Calu3 (cell line): ENCODE measurements around the gene SLC48A1. TPM values are rescaled to one million over a fixed set of nuclear protein-coding genes. Genes with fewer than 3 reads are reported as not detected.

Experiments used
- BruUV-seq: library from RNA; stranded (reverse); fragments of 400-500 nt; replicated peaks from 2 replicates; lab custom pipeline; 2021; lab: Mats Ljungman, UMichigan
- CTCF ChIA-PET: fragments of 300-600 bp; sonication (Branson Sonifier 250); formaldehyde crosslinking; loops from one replicate; lab custom pipeline; 2022; ENCODE audit warnings: antibody characterized with exemption; lab: Charles Lee
- DNase-seq: peaks from one replicate; pipeline ENCODE4 v3.0.0; 2022
- H3K27ac Mint-ChIP-seq: one replicate; pipeline ENCODE4 v1.8.0; 2022; ENCODE audit warnings: mixed read lengths; ENCODE audit not compliant: unreplicated experiment
- H3K27me3 Mint-ChIP-seq: one replicate; pipeline ENCODE4 v1.8.0; 2022; ENCODE audit warnings: mixed read lengths; ENCODE audit not compliant: unreplicated experiment
- H3K36me3 Mint-ChIP-seq: one replicate; pipeline ENCODE4 v1.8.0; 2022; ENCODE audit warnings: mild to moderate bottlenecking, moderate library complexity, mixed read lengths; ENCODE audit not compliant: insufficient read depth, unreplicated experiment
- H3K4me1 Mint-ChIP-seq: one replicate; pipeline ENCODE4 v1.8.0; 2022; ENCODE audit warnings: mild to moderate bottlenecking, low read depth, mixed read lengths; ENCODE audit not compliant: unreplicated experiment
- H3K4me3 Mint-ChIP-seq: one replicate; pipeline ENCODE4 v1.8.0; 2022; ENCODE audit warnings: mild to moderate bottlenecking, low read depth, moderate library complexity, mixed read lengths; ENCODE audit not compliant: unreplicated experiment
- H3K9me3 Mint-ChIP-seq: one replicate; pipeline ENCODE4 v1.8.0; 2022; ENCODE audit warnings: low read depth, mixed read lengths; ENCODE audit not compliant: unreplicated experiment
- CTCF ChIP-seq: fragments of 200-600 bp; IDR thresholded peaks from one replicate; pipeline ENCODE4 v1.8.0; 2022; ENCODE audit warnings: antibody characterized with exemption; ENCODE audit not compliant: unreplicated experiment
- intact Hi-C: fragments of 100-400 bp; cut with micrococcal nuclease; formaldehyde crosslinking; loops from one replicate; pipeline ENCODE4 v1.10.0; 2022; ENCODE audit not compliant: unreplicated experiment
- total RNA-seq: library from RNA; stranded (reverse); gene quantifications from 2 replicates; pipeline ENCODE4 v1.2.3, GENCODE V29; 2022

Gene SLC48A1
- total RNA-seq, 1 experiment from 2014 or later, result 17.2 TPM

GRCh38 chr12:47801904-47802246, 28.8 kb downstream of the SLC48A1 start:
- Mint-ChIP-seq H3K9me3 (no peaks in the 10 kb centered on the region), H3K27ac (no peak overlapping the region), H3K27me3 (no peaks in the 10 kb centered on the region), H3K4me3 (peak overlapping the region; percentile 44), H3K36me3 (no peaks in the 10 kb centered on the region), H3K4me1 (peaks cover 20% of the 10 kb centered on the region)
- BruUV-seq, result no TSS peak
- TF ChIP-seq CTCF, result no peak
- intact Hi-C loops, result loop anchor here (1.0 kb wide), 1 partner anchor 35 kb away; no protein-coding TSS in a partner anchor
- CTCF ChIA-PET, result interaction anchor here (0.8 to 4.4 kb wide), 5 partner anchors 12 to 103 kb away, joined by 3 to 22 read pairs (median 3); partner anchors contain the start of gene VDR
- DNase-seq, result no peak

- DNase-seq, result no peak
- Mint-ChIP-seq H3K27me3 (no peaks in the 10 kb centered on the region), H3K9me3 (no peaks in the 10 kb centered on the region), H3K4me3 (peak overlapping the region; percentile 44), H3K4me1 (peaks cover 20% of the 10 kb centered on the region), H3K27ac (no peak overlapping the region), H3K36me3 (no peaks in the 10 kb centered on the region)
- no TSS peak for BruUV-seq
- no peak for TF ChIP-seq CTCF
- CTCF ChIA-PET, result interaction anchor here (0.9 to 4.4 kb wide), 4 partner anchors 12 to 36 kb away, joined by 3 to 22 read pairs (median 4); no protein-coding TSS in a partner anchor
- intact Hi-C loops, result no loop called here
Observed at GRCh38 chr12:47802312-47802711, 29.3 kb downstream of the SLC48A1 start.

GRCh38 chr12:47803191-47803875, 30.3 kb downstream of the SLC48A1 start:
- Mint-ChIP-seq H3K4me1 (peaks cover 21% of the 10 kb centered on the region), H3K27ac (no peak overlapping the region), H3K9me3 (no peaks in the 10 kb centered on the region), H3K27me3 (no peaks in the 10 kb centered on the region), H3K36me3 (no peaks in the 10 kb centered on the region), H3K4me3 (no peak overlapping the region)
- CTCF ChIA-PET, result no interaction called here
- TF ChIP-seq CTCF, result no peak
- no peak for DNase-seq
- intact Hi-C loops, result no loop called here
- no TSS peak for BruUV-seq

- Mint-ChIP-seq H3K4me3 (no peak overlapping the region), H3K27me3 (no peaks in the 10 kb centered on the region), H3K27ac (no peak overlapping the region), H3K36me3 (no peaks in the 10 kb centered on the region), H3K4me1 (peaks cover 29% of the 10 kb centered on the region), H3K9me3 (no peaks in the 10 kb centered on the region)
- TF ChIP-seq CTCF, result no peak
- DNase-seq, result no peak
- intact Hi-C loops, result no loop called here
- CTCF ChIA-PET, result interaction anchor here (0.5 kb wide), 1 partner anchor 1179 kb away, joined by 4 read pairs; no protein-coding TSS in a partner anchor
- no TSS peak for BruUV-seq
Observed at GRCh38 chr12:47804171-47804570, 31.1 kb downstream of the SLC48A1 start.
